ENCODE measurements around the gene FLT3LG. TPM values are rescaled to one million over a fixed set of nuclear protein-coding genes. Genes with fewer than 3 reads are reported as not detected.
A peak's percentile ranks its signal among the peaks of the same experiment; 100 is the strongest.

Gene FLT3LG
- total RNA-seq, 2 experiments from 2014 or later: 8.2 to 8.4 TPM

GRCh38 chr19:49488863-49489537 is 15.0 kb downstream of the FLT3LG start:
- ChIA-PET POLR2A (interaction anchor here (0.6 to 1.1 kb wide), 2 partner anchors 16 to 214 kb away, joined by 4 to 5 read pairs; partner anchors contain the start of gene FLT3LG), CTCF (ENCODE audit: unreplicated experiment) (no interaction called here)
- TF ChIP-seq EZH2phosphoT487 (IDR thresholded peaks at IDR 0.05; ENCODE audit: borderline replicate concordance, low read depth, low read length) (no peak), CTCF (conservative IDR thresholded peaks at IDR 0.05; ENCODE audit: low read length) (no peak)
- no peak overlapping the region for H2AFZ ChIP-seq (ENCODE audit: low read length)
- H3K9me2 ChIP-seq (ENCODE audit: insufficient read depth, low read length): no peaks in the 10 kb centered on the region
- H3K27ac ChIP-seq (ENCODE audit: low read depth, low read length, poor library complexity, severe bottlenecking): peak overlapping the region; percentile 94
- peaks cover 34% of the 10 kb centered on the region for H3K79me2 ChIP-seq (ENCODE audit: insufficient read depth, low read depth, low read length)
- BruUV-seq (replicated peaks): no TSS peak
- H3K36me3 ChIP-seq (ENCODE audit: insufficient read depth, low read length): peaks cover 61% of the 10 kb centered on the region
- peaks cover 42% of the 10 kb centered on the region for H3K4me1 ChIP-seq (ENCODE audit: insufficient read depth, low read length, poor library complexity, severe bottlenecking)
- no peaks in the 10 kb centered on the region for H3K9me3 ChIP-seq (ENCODE audit: low read length)
- H4K20me1 ChIP-seq (ENCODE audit: insufficient read depth, low read length): peaks cover 12% of the 10 kb centered on the region; the same call in 1 of the 2 replicates
- H3K4me2 ChIP-seq (ENCODE audit: low read length): peak overlapping the region; percentile 80
- peak overlapping the region; percentile 95 for H3K4me3 ChIP-seq (ENCODE audit: low read depth, low read length, poor library complexity, severe bottlenecking)
- intact Hi-C loops (cut with micrococcal nuclease; ENCODE audit: unreplicated experiment): loop anchor here (5.0 kb wide), 1 partner anchor 37 kb away; the partner anchor contains the start of genes ALDH16A1 and PIH1D1
- no peak for DNase-seq (ENCODE audit: low spot score)

DNA sequence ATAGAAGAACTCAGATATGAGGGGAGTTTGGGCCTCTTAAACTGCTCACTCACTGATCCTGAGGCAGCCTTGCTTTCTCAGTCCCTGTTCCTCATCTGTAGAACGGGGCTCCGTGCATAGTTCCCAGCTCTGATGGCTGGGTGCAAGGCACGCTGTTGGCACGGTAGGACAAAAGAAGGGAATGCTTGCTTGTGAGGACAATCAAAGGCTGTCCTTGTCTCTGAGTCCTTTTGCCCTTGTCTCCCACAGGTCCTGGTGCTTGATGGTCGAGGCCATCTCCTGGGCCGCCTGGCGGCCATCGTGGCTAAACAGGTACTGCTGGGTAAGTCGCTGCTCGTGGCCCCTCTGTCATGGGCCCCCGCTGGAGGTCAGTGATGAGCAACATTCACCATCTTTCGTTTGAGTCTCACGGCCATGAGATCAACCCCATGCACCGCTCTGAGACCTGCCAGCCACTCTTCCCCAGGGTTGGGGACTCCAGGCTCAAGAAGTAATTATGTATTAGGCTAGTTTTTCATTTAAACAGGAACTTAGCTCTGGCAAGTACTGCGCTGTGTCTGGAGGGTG is 15.7 kb downstream of the FLT3LG start:
- Histone ChIP-seq H3K9me2 (ENCODE audit: insufficient read depth, low read length) (no peaks in the 10 kb centered on the region), H3K4me2 (ENCODE audit: low read length) (peak overlapping the region; percentile 80), H3K4me3 (ENCODE audit: low read depth, low read length, poor library complexity, severe bottlenecking) (peak overlapping the region; percentile 95), H3K9me3 (ENCODE audit: low read length) (no peaks in the 10 kb centered on the region), H3K4me1 (ENCODE audit: insufficient read depth, low read length, poor library complexity, severe bottlenecking) (peaks cover 49% of the 10 kb centered on the region), H3K36me3 (ENCODE audit: insufficient read depth, low read length) (peaks cover 61% of the 10 kb centered on the region), H2AFZ (ENCODE audit: low read length) (no peak overlapping the region), H4K20me1 (ENCODE audit: insufficient read depth, low read length) (peaks cover 12% of the 10 kb centered on the region; the same call in 1 of the 2 replicates), H3K27ac (ENCODE audit: low read depth, low read length, poor library complexity, severe bottlenecking) (peak overlapping the region; percentile 94), H3K79me2 (ENCODE audit: insufficient read depth, low read depth, low read length) (peaks cover 34% of the 10 kb centered on the region)
- intact Hi-C loops (cut with micrococcal nuclease; ENCODE audit: unreplicated experiment): loop anchor here (5.0 to 10.0 kb wide), 3 partner anchors 37 to 855 kb away; partner anchors contain the start of genes ALDH16A1, AP2A1, DBP and PIH1D1
- ChIA-PET POLR2A (interaction anchor here (1.1 kb wide), 1 partner anchor 16 kb away, joined by 4 read pairs; the partner anchor contains the start of gene FLT3LG), CTCF (ENCODE audit: unreplicated experiment) (no interaction called here)
- peak; percentile 78 for DNase-seq (ENCODE audit: low spot score)
- no TSS peak for BruUV-seq (replicated peaks)
- no peak for TF ChIP-seq EZH2phosphoT487 (IDR thresholded peaks at IDR 0.05; ENCODE audit: borderline replicate concordance, low read depth, low read length)
- TF ChIP-seq CTCF (conservative IDR thresholded peaks at IDR 0.05; ENCODE audit: low read length): peak; percentile 78

Data from OCI-LY7 (cell line).